HG03196 (cell line): ENCODE data around the gene VOPP1.
"Not testable (repeated sequence)": the region's sequence is repeated elsewhere in the genome, so short reads cannot be mapped to it uniquely, and the experiment has no call there.

Experiments
- ATAC-seq: cut with Tn5 transposase; IDR thresholded peaks from one replicate; pipeline ENCODE4 v1.9.1; 2021; ENCODE audit not compliant: unreplicated experiment

The VOPP1 gene, protein sequence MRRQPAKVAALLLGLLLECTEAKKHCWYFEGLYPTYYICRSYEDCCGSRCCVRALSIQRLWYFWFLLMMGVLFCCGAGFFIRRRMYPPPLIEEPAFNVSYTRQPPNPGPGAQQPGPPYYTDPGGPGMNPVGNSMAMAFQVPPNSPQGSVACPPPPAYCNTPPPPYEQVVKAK

DNA sequence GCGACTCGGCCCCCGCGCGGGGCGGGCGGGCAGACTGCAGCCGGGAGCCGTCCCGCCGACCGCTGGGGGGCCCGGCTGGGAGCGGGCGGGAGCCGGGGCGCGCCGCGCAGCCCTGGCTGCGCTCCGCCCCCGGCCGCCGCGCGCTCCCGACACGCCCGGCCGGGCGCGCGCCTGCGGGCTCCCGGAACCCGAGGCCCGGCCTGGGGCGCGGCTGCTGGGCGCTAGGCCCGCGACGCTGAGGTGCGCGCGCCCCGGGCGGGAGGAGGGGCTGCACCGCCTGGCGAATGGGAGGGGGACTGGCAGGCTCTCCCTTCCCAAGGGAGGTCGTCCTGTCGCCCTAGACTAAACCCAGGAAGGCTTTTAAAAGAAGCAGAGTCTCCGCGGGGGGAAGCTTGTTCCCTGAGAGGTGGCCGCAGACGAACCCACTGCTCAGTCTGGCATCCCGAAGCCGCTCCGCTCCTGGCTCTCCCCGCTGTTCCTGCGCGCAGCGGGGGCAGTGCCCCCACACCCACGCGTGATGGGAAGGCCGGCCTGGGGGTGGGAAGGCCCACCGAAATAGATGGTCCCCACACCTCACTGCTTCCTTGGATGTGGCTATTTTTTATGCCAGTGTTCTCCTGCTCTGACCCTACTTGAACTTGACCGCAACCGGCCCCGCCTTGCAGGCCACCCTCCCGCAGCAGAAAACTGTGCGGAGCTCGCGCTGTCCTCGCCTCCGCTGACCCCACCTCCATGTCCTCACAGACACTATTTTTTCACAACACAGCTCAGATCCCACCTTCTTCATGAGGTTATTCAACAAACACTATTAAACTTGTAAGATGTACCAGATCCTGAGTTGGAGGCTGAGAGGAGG, at the start of gene VOPP1:
VOPP1 (minus strand) TSS at position 125 of the 856 bp plus-strand sequence. CDS start 178 bp downstream, outside the sequence.
- ATAC-seq: peak; percentile 36

DNA sequence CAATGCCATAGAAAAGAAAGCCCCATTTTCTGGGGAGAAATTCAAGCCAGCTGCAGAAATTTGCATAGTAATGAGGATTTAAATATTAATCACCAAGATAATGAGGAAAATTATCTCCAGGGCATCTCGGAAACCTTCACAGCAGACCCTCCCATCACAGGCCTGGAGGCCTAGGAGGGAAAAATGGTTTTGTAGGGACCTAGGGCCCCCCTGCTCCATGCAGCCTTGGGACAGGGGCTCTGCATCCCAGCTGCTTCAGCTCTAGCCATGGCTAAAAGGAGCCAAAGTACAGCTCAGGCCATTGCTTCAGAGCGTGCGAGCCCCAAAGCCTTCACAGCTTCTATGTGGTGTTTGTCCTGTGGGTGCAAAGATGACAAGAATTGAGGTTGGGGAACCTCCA, 46.6 kb upstream of the VOPP1 start:
- ATAC-seq: no peak

DNA sequence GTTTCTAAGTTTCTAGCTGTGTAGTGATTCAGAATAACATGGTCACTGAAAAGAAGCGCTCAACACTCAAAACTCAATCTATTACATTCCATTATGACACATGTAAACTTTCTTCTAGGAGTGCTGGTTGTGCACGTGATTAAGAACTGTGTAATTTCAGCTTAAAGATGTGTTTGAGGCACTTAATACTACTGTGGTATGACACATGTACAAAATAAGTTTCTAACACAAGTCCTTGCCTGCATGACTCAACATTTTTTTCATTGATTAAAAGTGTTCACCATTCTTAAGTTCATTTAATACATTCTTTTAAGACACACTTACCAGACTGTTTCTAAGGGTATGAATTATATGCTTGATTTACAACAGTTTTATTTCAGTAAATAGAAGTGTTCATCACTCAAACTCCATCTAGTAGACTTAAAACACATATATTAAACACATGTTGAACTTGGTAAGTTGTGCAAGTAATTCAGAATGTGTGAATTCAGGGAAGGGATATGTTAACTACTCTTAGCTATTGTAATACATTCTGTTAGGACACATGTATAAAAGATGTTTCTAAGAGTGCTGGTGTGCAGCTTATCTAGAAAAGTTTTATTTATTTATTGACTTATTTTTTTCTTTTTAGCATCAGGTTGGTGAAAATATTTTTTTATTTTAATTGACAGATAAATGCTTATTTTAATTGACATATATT, 42.2 kb upstream of the VOPP1 start:
- ATAC-seq: not testable (repeated sequence)

DNA sequence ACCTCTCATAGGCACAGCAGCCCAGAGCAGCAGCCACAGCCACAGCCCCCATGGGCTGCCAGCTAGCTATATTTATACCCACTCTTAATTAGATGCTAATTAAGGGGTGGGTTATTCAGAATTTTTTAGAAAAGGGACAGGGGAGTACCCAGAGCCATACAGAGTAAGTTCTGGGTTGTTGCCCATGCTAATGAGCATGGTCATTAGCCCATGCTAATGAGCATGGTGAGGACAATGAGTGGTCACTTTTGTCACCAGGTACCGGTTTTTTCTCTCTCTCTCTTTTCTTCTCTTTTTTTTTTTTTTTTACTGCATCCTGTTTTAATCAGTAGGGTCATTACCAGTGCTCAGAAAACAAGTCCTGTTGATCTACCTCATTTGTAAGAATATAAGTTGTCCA, 37.4 kb upstream of the VOPP1 start:
- not testable (repeated sequence) for ATAC-seq

DNA sequence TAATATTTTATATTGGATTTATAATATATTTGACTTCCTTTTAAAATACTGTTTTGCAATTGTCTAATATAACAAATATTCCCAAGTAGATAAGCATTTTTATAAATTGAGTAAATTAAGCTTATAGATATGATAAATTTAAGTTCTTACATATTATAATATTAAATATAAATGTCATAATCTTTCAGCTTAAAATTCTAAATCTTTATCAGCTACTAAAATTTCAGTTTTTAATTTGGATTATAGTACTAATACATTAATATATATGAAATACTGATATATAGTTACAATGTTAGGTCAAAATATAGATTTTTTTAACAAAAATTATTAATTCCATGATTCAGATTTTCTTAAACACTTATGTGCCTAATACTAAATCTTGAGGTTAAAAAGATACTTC, 33.4 kb upstream of the VOPP1 start:
- not testable (repeated sequence) for ATAC-seq

DNA sequence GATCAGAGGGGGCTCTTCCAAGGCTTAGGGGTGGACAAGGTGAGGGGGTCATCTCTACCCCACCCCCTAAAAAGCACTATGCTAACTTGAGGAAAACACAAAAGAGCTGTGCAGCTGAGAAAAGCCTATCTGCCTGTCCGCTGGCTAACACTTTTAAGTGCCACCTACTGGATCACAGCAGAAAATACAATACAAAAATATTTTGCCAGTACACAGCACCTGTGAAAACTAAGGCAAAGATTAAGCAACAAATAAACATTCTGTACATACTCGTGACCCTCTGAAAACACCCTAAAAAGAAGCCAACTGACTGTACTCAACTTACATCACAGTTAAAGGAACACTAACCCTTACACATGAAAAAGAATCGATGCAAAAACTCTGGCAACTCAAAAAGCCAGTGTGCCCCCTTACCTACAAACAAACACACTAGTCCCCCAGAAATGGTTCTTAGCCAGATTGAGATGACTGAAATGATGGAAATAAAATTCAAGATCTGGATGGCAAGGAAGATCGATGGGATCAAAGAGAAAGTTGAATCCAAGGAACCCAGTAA, 25.7 kb upstream of the VOPP1 start:
- not testable (repeated sequence) for ATAC-seq

DNA sequence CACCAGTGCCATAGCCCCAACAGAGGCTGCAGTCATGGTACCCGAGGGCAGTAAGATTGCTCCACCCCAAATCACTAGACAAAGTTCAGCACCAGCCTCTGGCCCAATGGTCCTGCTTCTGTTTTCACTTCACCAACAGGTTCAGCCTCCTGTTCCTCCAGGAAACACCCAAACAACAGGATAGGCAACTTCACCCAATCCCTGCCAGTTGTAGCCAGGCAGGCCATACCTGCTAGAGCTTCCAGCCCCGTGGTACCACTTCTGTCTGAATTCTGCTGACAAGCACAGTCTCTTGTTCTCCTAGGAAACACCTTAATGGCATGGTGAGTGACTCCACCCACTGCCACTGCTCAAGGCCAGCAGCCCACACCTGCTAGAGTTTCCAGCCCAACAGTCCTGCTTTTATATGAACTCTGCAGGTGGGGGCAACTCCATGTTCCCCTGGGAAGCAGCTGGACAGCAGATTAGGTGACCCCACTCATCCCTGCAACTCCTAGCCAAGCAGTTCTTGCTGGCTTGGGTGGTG, 25.0 kb upstream of the VOPP1 start:
- not testable (repeated sequence) for ATAC-seq

DNA sequence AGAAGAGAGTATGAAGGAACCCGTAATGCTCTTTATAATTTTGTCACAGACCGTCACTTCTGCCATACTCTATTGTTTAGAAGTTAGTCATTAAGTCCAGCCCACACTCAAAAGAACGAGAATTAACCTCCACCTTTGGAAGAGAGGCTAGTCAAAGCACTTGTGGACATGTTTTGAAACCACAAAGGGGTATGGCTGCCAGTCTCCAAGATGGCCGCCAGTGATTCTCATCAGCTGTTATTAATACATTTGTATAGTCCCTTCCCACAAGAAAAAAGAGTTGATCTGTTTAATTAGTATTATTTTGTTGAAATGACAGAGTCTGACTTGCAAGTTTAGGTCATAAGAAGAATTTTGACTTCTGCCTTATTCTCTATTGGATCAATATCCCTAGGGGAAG, 23.2 kb upstream of the VOPP1 start:
- ATAC-seq: no peak

DNA sequence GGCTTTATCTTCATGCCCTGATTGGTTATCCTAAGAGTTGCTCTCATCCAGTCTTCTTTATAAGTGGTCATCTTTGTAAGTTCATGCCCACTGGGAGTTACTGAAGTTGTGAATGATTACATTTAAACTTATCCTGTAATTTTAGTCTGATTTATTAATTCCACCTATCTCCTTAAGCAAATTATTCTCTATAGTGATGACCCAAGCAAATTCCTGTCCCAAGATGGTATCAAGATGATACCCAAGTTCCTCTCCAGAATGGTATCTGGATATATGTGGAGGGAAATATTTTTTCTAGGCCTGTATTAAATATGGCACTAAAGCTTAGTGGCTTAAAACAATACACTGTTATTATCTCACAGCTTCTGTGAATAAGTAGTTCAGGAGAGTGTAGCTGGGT, 22.6 kb upstream of the VOPP1 start:
- ATAC-seq: no peak

DNA sequence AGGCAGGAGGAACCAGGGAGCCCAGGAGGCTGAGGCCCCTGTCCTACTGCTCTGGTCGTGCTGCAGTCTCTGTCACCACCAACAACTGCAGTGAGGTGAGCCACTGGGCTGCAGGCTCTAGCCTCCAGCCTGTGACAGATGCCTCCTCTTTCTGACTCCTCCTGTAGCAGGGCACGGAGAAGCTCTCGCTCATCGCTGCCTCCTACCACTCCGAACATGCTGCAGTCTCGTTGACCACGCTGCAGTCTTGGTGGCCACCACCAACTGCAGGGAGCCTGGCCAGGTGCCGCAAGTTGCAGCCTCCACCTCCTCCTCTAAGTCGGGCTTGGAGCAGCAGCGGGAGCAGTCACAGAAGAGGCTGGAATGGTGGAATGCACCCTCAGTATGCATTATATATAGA, 22.1 kb upstream of the VOPP1 start:
- ATAC-seq: no peak

DNA sequence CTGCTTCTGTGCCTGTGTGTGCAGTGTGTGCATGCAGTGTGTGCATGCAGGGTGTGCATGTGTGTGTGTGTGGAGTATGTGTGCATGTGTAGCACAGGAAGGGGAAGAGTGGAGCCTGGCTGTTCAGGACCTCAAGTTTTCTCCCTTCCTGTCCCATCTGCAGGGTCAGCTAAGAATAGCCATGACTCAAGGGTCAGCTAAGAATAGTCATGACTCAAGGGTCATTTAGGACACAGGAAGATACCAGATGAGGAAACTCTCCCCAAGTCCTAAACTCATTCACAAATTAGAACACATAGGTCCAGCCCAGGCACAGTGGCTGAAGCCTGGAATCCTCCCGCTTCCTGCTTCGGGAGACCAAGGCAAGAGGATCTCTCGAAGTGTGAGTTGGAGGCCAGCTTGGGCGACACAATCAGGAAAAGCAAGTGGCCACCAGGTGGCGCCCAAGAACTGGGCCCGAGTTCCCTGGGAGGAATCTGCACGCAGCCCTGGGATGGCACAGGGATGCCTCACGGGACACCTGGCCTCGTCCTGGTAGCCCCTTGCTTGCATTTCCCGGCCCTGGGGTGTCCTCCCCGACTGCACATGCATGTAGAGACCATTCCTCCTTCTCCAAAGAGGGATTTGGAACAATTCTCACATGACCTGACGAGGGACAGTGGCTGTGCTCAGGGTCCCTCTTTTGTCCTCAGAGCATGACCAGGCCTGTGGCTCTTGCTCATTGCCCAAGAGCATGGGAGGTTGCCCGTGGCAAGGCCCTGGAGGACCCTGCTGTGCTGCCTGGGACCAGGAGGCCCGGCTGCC, 21.4 kb upstream of the VOPP1 start:
- no peak for ATAC-seq

DNA sequence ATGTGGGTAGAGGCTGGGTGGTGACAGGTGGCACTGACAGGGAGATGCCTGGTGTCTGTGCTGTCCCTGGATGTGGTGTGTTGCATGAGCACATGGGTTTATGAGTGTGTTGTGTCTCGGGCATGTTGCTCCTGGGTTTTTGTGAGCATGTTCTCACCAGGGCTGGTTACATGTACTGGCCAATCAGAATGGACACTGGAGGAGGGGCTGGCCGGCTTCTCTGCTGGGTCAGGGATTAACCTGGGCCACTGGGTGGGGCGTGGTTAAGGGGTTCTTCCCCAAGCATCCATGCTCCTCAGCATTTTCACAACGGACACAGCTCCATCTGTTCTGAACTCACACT, 20.8 kb upstream of the VOPP1 start:
- ATAC-seq: no peak

DNA sequence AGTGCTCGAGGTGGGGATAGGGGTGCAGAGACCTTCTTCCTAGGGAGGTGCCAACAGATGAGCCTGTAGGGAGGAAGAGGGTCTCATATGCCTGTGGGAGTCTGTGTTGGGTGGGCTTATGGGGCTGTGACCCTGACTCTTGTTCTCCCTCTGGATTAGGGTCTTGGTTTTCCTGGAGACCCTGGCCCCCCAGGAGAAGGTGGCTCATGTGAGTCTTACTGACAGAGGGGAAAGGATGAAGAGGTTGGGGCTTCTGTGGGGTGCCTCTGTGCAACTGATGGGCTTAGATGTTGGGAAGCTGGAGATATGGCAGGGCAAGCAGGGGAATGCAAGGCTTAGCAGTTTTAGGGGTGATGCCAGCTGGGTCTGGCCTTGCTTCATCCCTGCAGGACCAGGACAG, 20.2 kb upstream of the VOPP1 start:
- ATAC-seq: no peak

DNA sequence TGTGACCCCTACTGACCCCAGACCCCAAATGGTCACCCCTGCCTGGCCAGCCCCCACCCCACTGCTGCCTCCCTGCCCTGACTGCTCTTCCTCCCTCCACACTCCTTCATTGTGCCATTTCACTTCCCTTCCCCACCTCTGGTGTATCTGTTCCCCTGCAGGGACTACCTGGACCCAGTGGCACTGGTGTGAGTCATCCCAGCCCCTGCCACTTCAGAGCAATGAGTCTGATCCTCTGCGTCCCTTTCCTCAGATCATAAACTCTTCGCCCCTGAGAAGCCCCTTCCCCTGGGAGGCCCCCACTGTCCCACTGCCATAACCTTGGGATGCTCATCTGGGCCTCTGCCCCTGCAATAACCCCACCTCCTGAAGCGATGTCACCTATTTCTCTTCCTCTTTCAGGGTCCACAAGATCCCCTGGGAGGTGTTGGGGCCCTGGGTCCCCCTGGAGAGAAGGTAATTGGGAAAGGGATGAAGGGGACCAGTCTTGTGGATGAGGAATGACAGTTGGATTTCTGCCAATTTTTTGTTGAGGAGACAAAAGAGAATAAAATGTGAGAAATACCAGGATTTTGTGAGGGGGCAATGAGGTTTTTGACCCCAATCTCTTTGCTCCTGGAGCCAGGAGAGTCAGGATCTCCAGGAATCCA, 19.1 kb upstream of the VOPP1 start:
- no peak for ATAC-seq

DNA sequence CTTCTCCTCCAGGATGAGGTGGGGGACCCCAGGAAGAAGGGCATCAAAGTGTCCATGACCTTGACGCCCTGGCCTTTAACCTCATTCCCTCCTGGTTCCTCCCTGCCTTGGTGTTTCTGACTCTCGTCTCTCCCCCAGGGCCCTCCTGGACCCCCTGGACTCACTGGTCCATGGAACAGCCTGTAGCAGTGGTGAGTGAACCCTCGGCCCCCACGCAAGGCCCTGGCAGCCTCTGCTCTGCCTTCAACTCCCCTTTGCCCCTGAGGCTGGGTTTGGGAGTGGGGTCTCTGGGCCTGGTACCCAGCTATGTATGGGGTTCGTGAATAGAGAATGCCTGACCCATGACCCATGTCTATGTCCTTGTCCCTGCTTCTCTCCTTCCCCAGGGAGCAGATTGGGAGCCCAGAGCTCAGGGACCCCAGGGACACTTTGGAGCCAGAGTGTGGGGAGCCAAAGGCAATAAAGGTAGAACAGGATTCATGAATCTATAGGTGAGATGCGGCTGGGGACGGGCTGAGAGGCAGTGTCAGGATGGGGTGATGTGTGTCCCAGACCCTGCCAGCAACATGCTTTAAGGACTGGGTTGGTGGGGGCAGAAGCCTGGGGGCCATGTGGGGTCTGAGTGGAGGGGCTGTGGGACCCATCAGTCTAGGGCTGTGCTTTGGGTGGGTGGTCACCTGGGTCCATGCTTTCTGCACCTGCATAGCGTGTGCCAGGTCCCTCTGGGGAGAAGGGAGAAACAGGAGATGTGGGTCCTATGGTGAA, 18.4 kb upstream of the VOPP1 start:
- ATAC-seq: no peak

DNA sequence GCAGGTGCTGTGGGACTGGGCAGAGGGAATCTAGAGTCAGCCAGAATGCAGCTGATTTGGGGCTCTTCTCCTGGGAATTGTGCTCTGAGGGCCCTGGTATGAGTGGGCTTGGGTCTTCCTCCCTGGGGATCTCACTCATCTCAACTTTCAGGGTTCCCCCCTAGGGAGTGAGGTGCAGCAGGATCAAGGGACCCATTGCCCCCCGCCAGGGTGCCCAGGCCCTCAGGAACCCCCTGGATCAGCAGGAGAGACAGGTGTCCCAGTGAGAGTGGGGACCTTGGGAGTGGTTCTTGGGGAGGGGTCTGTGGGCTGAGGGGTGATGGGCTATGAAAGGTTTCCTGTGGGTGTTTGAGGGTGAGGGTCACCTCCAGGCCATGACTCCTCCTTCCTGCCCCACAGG, 17.6 kb upstream of the VOPP1 start:
- ATAC-seq: no peak

DNA sequence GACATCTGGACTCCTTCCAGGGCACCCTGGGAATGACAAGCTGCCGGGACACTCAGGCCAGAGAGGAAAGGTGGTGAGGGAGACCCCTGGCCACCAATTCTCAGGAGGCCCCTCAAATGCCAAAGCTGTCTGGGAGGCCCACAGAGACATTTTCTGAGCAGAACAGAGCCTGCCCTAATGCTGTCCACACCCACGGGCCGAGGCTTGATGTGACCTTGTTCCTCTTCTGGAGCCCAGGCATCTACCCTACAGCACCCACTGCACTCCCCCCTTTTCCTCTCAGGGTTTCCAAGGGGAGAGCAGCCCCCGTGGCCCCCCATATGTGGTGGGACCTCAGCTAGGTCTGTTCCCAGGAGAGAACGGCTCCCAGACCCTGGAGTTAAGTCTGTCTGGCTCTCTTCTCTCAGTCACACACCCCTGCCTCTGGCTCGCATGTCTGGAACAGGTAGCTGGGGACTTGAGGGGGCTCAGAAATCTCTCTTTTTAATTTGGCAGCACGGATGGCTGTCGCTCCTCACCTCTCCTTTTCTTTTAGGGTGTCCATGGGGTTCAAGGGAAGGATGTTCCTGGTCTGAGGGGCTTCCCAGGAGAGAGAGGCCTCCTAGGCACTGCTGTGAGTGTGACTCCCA, 16.8 kb upstream of the VOPP1 start:
- ATAC-seq: no peak

DNA sequence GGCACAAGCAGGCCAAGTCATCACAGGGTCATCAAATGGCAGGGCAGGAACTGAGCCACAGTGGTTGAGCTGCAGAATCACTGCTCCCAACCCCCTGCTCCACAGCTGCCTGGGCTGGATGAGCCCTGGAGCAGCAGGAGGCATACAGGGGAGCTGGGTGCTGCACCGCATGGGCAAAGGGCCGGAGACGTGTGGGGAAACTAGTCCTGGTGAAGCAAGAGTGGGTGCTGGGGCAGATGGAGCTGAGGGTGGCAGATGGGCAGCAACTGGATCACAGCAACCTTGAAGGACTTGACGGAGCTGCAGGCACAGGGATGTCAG, 16.0 kb upstream of the VOPP1 start:
- ATAC-seq: no peak

DNA sequence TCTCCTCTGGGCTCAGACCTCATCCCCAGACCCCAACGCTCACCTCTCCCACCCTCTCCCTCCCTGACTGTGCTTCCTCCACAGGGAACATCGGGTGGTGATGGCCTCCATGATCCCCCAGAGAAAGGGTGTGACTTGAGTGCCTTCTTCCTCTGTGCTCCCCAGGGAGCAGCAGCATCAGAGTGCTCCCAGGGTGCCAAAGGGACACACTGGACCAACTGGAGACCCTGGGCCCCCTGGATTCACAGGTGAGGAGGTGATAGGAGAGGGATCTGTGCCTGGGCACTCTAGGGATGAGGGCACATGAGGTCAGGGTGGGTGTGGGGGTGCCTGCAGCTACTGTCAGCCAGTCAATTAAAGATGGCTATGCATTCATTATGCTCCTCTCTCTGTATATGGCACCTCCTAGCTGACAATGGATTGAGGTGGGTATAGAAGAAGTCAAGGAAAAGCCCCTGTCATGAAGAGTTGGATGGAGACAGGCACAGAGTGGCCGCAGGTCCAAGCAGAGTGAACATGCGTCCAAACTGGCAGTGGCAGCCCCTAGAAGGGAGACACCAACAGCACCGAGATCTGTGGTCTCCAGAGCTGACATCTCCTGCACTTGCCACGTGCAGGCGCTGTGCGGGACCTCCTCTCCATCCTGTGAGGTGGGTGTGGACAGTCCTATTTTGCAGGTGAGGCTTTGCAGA, 15.5 kb upstream of the VOPP1 start:
- ATAC-seq: no peak
